Activated CD4-positive, alpha-beta T cell treated with anti-CD3 and anti-CD28 coated beads for 1 hour (primary cell): ENCODE data around the gene ASIC4.
A peak's percentile ranks its signal among the peaks of the same experiment; 100 is the strongest.

Experiments
- DNase-seq: peaks from one replicate; pipeline ENCODE4 v3.0.0-alpha.2; 2020

ASIC4 gene

DNA sequence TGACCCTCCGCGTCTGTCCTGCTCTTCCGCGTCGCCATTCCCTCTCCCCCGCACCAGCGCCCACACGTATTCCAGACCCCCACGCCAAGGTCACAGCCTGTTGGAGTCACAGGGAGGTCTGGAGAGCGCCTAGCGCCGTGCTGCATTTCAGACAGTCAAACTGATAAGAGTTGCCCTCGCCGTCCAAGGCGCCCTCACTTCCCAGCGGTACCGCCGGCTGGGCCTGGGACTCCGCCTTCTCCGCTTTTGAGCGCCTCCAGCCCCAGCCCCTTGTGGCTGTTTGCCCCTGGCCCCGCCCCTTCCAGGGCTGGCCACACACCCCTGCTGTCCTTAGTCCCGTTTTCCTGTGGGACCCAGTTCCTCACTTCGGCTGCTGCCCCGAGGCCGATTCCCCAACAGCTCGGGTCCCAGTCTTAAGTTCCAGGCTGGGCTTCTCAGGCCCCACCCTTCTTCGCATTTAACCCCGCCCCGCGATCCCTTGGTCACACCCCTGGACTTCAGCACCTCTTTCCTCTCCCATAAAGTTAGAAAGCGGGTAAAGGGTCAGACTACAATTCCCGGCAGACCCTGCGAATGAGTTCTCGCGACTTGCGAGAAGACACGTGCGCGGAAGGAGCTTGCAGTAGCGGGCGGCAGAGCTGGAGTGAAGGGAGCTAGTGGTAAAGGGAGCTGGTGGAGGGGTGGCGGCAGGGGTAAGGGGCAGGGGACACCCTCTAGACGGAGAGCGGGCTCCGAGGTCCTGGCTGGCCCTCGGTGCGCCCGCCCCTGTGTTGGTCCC, 15.8 kb upstream of the ASIC4 start, which contains the start of gene GMPPA:
TSS of gene GMPPA (plus strand) at position 612 of the 778 bp plus-strand sequence. CDS start 1,085 bp downstream, outside the sequence.
- peak; percentile 83 for DNase-seq

GRCh38 chr2:219499058-219499307, 15.3 kb upstream of the ASIC4 start:
- DNase-seq: no peak

- DNase-seq: no peak
Measured at GRCh38 chr2:219499555-219499954, 14.7 kb upstream of the ASIC4 start.

- DNase-seq: no peak
Measured at GRCh38 chr2:219500135-219500534, 14.1 kb upstream of the ASIC4 start.

- no peak for DNase-seq
Measured at GRCh38 chr2:219501849-219502248, 12.4 kb upstream of the ASIC4 start.

- no peak for DNase-seq
Measured at GRCh38 chr2:219502618-219503017, 11.7 kb upstream of the ASIC4 start.

DNA sequence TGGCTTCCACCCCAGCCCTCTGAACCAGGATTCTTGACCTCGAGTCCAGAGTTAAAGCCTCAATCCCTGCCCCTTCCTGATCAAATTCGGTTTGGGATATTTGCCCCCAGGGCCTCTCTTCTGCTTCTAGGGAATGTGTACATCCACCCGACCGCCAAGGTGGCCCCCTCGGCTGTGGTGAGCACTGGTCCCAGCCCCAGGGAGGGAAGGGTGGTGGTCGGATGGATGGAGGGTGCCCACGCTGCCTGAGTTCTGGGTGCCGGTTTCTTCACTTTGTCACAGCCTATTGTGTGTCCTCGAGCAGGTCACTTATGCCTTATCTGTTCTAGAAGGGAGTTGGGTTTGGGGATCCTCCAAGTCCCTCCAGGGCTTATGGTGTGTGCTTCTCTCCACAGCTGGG, 8.7 kb upstream of the ASIC4 start:
- DNase-seq: no peak

GRCh38 chr2:219506153-219506801, 8.0 kb upstream of the ASIC4 start:
- DNase-seq: no peak

DNA sequence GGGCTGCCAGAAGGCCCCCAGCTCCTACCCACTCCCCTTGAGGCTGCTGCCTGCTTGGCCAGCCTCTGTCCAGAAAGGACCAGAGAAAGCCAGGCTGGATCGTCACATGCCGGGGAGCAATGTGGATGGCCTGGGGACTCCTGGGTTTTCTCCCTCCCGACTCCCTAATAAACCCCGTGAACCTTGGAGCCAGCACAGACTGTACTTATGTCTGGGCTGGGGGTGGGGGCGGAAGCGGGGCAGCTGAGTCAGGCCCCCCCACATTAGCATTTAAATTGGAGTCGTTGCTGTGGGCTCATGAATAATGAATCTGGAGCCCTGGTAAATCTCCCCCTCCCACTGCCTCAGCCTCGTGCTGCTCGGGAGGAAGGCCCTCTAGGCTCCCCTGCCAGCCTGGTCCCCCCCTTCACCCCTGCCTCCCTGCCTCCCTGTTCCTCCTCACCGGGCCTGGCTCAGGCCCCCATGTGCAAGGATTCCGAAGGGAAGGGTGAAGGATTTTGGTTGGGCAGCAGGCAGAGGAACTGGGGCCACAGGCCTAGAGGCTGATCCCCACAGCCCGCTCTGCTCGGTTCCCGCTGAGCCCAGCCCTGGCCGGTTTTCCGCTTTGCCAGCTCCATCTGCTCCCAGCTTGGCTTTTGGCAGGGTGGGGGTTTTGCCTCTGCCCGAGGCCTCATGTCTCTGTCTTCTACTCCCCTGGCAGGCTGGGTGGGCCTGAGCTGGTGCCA, 7.3 kb upstream of the ASIC4 start:
- DNase-seq: no peak

DNA sequence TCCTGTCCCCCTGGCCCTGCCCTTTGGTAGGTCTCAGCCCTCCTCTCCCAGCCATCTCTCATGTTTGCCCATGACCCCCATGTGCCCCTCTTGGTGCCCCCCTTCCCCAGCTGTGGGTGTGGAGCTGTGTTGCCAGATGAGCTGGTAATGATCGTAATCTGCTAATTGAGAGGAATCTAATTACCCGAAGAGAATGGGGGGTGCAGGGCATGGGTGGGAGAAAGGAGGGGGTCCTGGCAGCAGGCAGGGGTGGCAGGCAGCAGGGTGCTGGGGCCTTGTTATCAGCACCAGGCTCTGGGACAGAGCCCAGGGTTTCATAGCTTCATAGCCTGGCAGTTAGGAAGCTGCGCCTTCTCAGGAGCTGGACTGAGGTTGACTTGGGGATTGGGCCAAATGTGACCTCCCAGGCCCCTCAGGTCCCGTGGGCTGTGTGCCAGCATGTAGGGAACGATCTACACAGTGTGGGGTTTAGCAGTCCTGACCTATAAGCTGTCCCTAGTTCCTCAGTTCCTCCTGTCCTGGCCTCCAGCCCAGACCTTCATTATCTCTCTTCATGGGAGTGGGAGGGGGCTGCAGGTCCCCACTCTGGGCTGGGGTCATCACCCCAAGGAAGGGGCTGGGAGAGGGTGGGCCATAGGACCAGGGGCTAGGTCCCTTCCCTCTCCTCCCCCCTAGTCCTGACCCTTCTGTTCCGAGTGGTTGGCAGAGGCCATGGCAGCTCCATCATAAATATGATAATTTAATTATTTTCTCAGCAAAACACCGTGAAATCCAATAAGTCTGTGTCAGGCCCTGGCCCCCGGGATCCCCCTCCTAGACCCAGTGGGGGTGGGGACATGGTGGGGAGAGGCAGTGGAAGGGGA, 6.5 kb upstream of the ASIC4 start:
- DNase-seq: no peak

DNA sequence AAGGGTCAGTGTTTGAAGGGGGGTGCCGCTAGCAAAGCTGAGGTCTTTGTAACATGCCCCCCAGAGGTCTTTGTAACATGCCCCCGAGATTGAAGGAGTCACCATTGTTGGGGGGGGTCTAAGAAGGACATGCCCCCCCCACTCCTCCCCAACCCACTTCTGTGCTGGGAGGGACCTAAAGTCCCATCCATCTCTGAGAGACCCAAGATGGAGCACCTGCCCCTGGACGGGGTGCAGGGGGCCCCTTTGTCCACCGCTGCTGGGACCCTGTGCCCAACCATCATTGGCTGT, 5.9 kb upstream of the ASIC4 start:
- DNase-seq: no peak

DNA sequence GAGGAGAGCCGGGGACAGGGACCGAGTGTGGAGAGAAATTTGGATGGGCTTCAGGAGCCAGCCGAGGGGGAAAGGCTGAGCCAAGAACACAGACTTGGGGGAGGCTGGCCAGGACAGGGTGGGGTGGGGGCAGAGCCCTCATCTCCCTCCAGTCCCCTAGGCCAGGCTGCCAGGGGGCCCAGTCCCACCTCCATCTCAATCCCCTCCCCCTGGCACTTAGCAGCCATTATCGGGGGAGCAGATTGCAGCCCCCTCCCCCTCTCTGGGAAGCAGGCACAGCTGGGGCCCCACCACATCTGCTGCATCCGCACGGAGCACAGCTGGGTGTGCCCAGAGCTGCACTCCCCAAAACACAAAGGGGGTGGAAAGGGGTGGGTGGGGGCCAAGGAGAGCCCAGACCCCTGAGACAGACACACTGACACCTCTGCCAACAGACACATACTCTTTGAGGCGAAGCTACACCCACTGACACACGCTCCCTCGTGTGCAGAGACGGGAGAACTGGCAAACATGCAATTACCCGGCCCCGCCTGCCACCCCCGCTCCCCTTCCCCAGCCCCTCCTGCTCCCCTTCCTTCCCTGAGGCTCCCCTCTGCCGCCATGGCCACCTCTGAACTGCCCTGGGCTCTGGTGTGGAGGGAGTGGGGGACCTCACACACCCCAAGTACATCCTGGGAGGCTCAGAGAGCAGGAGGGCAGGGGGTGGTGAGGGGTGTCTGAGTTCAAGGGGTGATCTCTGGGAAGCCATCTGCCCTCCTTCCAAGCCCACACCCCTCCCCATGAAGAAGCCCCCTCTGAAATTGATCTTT, 5.1 kb upstream of the ASIC4 start:
- DNase-seq: no peak

DNA sequence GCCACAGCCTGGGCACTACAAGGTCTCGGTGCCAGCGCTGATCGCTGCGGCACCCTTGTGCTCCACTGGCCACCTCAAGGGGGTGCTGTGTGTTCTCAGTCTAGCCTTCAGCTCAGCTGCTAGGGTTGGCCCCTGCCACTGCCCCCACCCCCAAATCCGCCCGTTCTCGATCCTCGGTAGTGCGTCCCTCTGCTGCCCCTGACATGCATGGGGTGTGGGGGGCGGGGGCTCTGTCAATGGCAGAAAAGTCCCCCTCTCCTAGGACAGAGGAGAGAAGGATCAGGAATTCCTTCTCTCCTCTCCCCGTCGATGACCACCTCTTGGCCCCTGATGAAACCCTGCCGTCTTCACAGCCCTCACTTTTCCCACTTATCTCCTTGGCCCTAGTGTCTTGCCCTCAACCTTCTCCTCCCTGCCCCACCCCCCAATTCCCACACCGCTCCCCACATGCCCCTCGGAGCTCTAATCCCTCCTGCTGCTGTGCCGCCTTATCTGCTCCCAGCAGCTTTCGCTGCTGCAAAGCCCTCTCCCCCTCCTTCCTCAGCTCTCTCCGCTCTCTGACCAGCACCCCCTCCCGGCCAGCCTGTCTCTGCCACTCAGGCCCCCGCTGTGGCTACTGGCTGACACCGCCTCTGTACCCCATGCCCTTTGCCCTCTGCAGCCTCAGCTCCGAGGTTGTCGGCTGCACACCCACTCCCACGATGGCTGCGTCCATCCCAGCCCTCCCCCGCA, 4.3 kb upstream of the ASIC4 start:
- DNase-seq: peak; percentile 34

GRCh38 chr2:219510512-219511135, 3.7 kb upstream of the ASIC4 start:
- DNase-seq: no peak

GRCh38 chr2:219511547-219512325, 2.5 kb upstream of the ASIC4 start:
- no peak for DNase-seq

DNA sequence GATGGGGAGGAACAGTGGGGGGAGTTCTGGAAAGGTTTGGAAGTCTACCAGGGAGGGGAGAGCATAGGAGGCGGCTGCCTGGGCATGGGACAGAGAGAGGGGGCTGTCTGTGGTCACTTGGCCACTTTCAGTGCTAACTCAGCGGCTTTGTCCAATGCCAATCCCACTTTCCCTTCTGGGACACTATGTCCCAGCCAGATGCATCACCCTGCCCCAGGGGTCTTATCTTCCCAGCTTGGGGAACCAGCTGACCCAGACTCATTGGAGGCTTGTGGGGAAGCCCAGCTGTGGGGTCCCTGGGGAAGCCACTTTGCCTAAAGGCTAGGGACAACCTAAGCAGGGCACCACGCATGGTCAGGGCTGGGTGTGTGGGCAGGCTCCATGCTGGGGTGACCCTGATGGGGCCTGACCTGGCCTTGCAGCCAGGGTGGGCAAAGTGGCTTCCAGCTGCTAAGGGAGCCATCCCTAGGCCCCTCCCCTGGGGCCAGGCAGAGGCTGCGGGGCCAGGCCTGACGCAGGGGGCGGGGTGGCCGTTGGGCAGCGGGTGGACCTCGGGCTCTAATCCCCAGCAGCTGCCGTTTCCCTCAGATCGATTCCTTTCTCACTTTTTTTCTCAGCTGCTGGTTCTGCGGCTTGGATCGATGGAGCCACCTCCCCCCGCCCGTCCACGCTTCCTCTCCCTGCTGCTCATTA, 1.6 kb upstream of the ASIC4 start:
- DNase-seq: no peak

DNA sequence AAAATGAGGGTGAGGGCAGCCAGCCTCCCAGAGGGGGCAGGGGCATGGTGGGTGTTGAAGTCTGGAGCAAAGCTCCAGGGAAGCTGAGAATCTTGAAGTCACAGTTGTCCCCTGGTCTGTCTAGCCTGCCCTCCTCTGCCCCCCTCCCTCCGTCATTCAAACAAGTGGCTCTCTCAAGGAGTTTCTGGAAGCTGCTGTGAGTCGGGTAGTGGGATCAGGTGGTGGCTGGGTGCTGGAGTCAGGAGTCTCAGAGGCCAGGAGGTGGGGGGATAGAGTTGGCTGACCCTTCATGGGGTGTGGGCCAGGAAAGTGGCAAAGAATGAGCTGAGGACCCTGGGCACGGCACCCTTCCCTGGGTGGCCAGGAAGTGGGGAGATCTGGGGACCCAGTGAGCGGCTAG, 495 bp upstream of the ASIC4 start:
- no peak for DNase-seq

GRCh38 chr2:219514836-219515235, 554 bp downstream of the ASIC4 start:
- no peak for DNase-seq

DNA sequence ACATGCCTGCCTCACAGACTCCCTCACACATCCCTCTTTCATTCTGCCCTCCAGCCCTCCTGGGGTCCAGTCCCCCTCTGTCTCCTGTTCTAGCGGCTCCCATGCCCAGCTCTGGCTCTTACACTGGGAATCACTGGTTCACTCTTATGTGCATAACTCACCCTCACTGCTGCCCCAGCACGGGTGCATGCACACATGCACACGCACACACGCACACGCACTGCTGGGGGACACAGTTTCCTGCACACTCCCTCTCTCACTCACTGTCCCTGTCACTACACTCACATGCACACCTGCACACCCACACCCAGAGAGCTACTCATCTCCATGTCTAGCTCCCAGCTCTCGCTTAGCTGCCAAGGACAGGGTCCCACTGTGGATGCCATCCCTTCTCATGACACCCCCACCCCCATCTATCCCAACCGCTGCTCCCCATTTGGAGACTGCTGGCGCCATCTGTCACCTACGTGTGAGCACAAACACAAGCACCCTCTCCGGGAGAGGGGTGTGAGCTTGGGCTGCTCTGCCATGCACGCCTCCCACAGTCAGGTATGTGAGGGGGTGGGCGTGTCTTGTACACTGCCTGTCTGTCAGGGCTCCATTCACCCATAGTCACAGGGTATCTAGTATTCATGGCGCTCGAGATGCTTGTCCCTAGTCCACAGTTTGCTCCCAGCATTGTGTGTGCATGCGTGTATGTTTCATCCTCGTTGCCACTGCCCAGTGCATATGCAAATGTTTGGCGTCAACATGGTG, 1.8 kb downstream of the ASIC4 start:
- no peak for DNase-seq
